ENCODE results near the gene IMPDH1. TPM values are rescaled to one million over a fixed set of nuclear protein-coding genes. Genes with fewer than 3 reads are reported as not detected.

IMPDH1 gene
- total RNA-seq, 2 experiments from 2014 or later = 44.3 to 45.9 TPM

GRCh38 chr7:128450913-128451312 lies 41.1 kb upstream of the IMPDH1 start:
- H3K4me3 Mint-ChIP-seq = no peak overlapping the region

DNA sequence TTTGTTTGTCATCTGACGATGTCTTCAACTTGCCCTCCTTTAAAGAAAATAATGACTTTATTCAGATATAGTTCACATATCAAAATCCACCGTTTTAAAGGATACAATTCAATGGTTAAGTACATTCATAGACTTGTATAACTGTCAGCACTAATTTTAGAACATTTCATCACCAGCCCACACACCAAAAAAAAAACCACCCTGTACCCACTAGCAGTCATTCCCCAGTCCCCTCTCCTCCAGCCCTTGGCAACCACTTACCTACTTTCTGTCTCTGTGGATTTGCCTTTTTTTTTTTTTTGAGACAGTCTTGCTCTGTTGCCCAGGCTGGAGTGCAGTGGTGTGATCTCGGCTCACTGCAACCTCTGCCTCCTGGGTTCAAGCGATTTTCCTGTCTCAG lies 40.6 kb upstream of the IMPDH1 start:
- Mint-ChIP-seq H3K4me1 (ENCODE audit: low read depth) (peaks cover 29% of the 10 kb centered on the region), H3K9me3 (no peaks in the 10 kb centered on the region), H3K27ac (no peak overlapping the region), H3K4me3 (no peak overlapping the region), H3K27me3 (ENCODE audit: low read depth) (peaks cover 8% of the 10 kb centered on the region), H3K36me3 (ENCODE audit: low read depth) (no peaks in the 10 kb centered on the region)
- intact Hi-C loops (cut with micrococcal nuclease) = loop anchor here (10.0 kb wide), 1 partner anchor 1056 kb away; the partner anchor contains the start of gene ZNF800
- CTCF ChIA-PET = interaction anchor here (0.8 to 1.6 kb wide), 2 partner anchors 11 to 41 kb away, joined by 3 to 4 read pairs; no protein-coding TSS in a partner anchor
- DNase-seq = no peak

More at GRCh38 chr7:128450913-128451312, 41.1 kb upstream of the IMPDH1 start:
- Mint-ChIP-seq H3K9me3 (no peaks in the 10 kb centered on the region), H3K36me3 (ENCODE audit: low read depth) (no peaks in the 10 kb centered on the region), H3K27me3 (ENCODE audit: low read depth) (peaks cover 8% of the 10 kb centered on the region), H3K4me1 (ENCODE audit: low read depth) (peaks cover 29% of the 10 kb centered on the region), H3K27ac (no peak overlapping the region)
- DNase-seq = no peak
- intact Hi-C loops (cut with micrococcal nuclease) = loop anchor here (10.0 kb wide), 1 partner anchor 1056 kb away; the partner anchor contains the start of gene ZNF800
- CTCF ChIA-PET = interaction anchor here (0.6 to 7.9 kb wide), 3 partner anchors 16 to 52 kb away, joined by 3 to 86 read pairs (median 3); no protein-coding TSS in a partner anchor

- Mint-ChIP-seq H3K36me3 (ENCODE audit: low read depth) (no peaks in the 10 kb centered on the region), H3K27me3 (ENCODE audit: low read depth) (peaks cover 8% of the 10 kb centered on the region), H3K27ac (no peak overlapping the region), H3K4me1 (ENCODE audit: low read depth) (peaks cover 24% of the 10 kb centered on the region), H3K9me3 (no peaks in the 10 kb centered on the region), H3K4me3 (no peak overlapping the region)
- CTCF ChIA-PET = interaction anchor here (1.0 to 1.6 kb wide), 4 partner anchors 11 to 24 kb away, joined by 3 to 8 read pairs (median 5); no protein-coding TSS in a partner anchor
- intact Hi-C loops (cut with micrococcal nuclease) = no loop called here
- no peak for DNase-seq
Observed at GRCh38 chr7:128448751-128449302, 39.0 kb upstream of the IMPDH1 start.

- Mint-ChIP-seq H3K4me3 (no peak overlapping the region), H3K9me3 (no peaks in the 10 kb centered on the region), H3K4me1 (ENCODE audit: low read depth) (peaks cover 24% of the 10 kb centered on the region), H3K36me3 (ENCODE audit: low read depth) (no peaks in the 10 kb centered on the region), H3K27ac (no peak overlapping the region), H3K27me3 (ENCODE audit: low read depth) (peaks cover 8% of the 10 kb centered on the region)
- CTCF ChIA-PET = interaction anchor here (1.1 to 1.4 kb wide), 4 partner anchors 9 to 23 kb away, joined by 3 to 8 read pairs (median 5); no protein-coding TSS in a partner anchor
- intact Hi-C loops (cut with micrococcal nuclease) = no loop called here
- DNase-seq = no peak
Observed at GRCh38 chr7:128447941-128448564, 38.3 kb upstream of the IMPDH1 start.

- H3K36me3 Mint-ChIP-seq (ENCODE audit: low read depth) = no peaks in the 10 kb centered on the region
- CTCF ChIA-PET = interaction anchor here (1.2 to 13.7 kb wide), 4 partner anchors 9 to 18 kb away, joined by 3 to 138 read pairs (median 4); no protein-coding TSS in a partner anchor
- peaks cover 9% of the 10 kb centered on the region for H3K4me1 Mint-ChIP-seq (ENCODE audit: low read depth)
- no peak overlapping the region for H3K4me3 Mint-ChIP-seq
- intact Hi-C loops (cut with micrococcal nuclease) = no loop called here
- H3K27ac Mint-ChIP-seq = no peak overlapping the region
- H3K27me3 Mint-ChIP-seq (ENCODE audit: low read depth) = no peaks in the 10 kb centered on the region
- no peak for DNase-seq
- no peaks in the 10 kb centered on the region for H3K9me3 Mint-ChIP-seq
Observed at GRCh38 chr7:128446306-128446705, 36.5 kb upstream of the IMPDH1 start.

DNA sequence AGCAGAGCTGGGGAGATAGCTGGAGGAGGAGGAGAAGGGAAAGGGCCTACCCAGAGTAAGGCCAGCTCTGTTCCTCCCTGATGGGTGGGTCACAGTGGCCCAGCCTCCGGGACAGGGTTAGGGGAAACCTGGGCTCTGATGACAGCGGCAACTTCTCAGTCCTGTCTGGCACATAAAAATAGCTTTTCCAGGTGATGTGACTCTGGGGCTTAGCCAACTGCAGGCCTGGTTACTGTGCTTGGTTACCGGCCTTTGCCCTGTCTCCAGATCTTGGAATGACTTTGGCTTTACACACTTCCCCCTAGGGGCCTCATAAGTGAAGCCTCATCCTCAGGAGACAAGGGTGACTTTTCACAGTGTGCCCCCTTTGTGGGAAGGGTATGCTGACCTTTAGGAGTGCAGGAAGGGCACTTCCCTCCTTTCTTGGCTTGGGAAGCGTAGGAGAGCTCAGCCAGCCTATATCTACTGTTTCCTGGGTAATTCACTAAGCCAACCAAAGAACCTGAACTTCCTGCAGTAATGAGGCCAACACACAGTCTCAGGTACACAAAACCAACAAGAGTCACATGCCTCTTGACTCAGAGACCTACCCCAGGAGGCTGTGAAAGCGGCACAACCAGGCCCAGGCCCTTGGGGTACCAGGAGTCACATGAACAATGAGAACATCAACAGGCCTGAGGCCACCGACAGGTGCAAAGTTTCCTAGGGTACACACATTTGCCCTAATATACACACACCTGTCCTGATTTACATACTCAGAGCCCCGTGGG lies 34.2 kb upstream of the IMPDH1 start:
- DNase-seq = no peak
- Mint-ChIP-seq H3K27me3 (ENCODE audit: low read depth) (no peaks in the 10 kb centered on the region), H3K36me3 (ENCODE audit: low read depth) (no peaks in the 10 kb centered on the region), H3K27ac (no peak overlapping the region), H3K9me3 (no peaks in the 10 kb centered on the region), H3K4me1 (ENCODE audit: low read depth) (peaks cover 3% of the 10 kb centered on the region), H3K4me3 (no peak overlapping the region)
- intact Hi-C loops (cut with micrococcal nuclease) = no loop called here
- CTCF ChIA-PET = interaction anchor here (0.6 to 13.7 kb wide), 7 partner anchors 9 to 440 kb away, joined by 3 to 138 read pairs (median 4); partner anchors contain the start of gene HILPDA

DNA sequence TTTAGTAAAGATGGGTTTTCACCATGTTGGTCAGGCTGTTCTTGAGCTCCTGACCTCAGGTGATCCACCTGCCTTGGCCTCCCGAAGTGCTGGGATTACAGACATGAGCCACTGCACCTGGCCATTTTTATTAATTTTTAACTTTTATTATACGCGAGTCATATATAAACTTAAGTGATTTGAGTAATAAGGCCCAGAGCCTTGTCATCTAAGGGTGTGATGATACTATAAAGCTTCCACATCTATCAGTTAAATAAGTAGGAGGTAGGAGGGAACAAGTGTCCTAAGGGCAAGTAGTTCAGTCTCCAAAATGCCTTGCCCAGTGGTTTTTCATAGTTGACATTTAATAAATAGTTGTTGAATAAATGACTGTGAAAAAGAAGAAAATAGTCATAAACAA lies 32.6 kb upstream of the IMPDH1 start:
- no peaks in the 10 kb centered on the region for H3K36me3 Mint-ChIP-seq (ENCODE audit: low read depth)
- H3K27ac Mint-ChIP-seq = no peak overlapping the region
- no peak overlapping the region for H3K4me3 Mint-ChIP-seq
- no peaks in the 10 kb centered on the region for H3K9me3 Mint-ChIP-seq
- H3K27me3 Mint-ChIP-seq (ENCODE audit: low read depth) = no peaks in the 10 kb centered on the region
- DNase-seq = no peak
- intact Hi-C loops (cut with micrococcal nuclease) = no loop called here
- H3K4me1 Mint-ChIP-seq (ENCODE audit: low read depth) = peaks cover 3% of the 10 kb centered on the region
- CTCF ChIA-PET = interaction anchor here (3.3 to 13.7 kb wide), 2 partner anchors 14 to 18 kb away, joined by 23 to 138 read pairs; no protein-coding TSS in a partner anchor

GRCh38 chr7:128437426-128438332 lies 27.9 kb upstream of the IMPDH1 start:
- DNase-seq = no peak

DNA sequence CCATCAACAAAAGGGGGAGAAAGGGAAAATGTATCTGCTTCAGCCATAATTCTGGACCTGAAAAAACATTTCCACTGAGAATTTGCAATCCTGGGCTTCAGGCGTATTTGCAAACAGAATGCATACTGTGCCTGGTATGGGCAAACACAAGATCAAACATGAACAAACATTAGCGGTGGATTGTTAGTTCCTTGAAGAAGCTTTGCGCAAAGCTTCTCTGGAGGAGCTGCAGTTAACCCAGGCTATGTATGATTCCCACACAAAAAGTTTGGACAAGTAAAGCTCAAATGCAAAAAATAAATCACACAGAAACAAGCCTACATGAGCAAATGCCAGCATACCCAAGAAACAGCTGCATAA lies 25.5 kb upstream of the IMPDH1 start:
- no peaks in the 10 kb centered on the region for H3K4me1 Mint-ChIP-seq (ENCODE audit: low read depth)
- CTCF ChIA-PET = interaction anchor here (0.8 to 13.7 kb wide), 5 partner anchors 7 to 39 kb away, joined by 3 to 138 read pairs (median 5); no protein-coding TSS in a partner anchor
- no peaks in the 10 kb centered on the region for H3K9me3 Mint-ChIP-seq
- H3K36me3 Mint-ChIP-seq (ENCODE audit: low read depth) = no peaks in the 10 kb centered on the region
- no peak overlapping the region for H3K27ac Mint-ChIP-seq
- intact Hi-C loops (cut with micrococcal nuclease) = no loop called here
- no peak overlapping the region for H3K4me3 Mint-ChIP-seq
- peaks cover 2% of the 10 kb centered on the region for H3K27me3 Mint-ChIP-seq (ENCODE audit: low read depth)
- DNase-seq = no peak

More at GRCh38 chr7:128437426-128438332, 27.9 kb upstream of the IMPDH1 start:
- Mint-ChIP-seq H3K4me1 (ENCODE audit: low read depth) (no peaks in the 10 kb centered on the region), H3K27ac (no peak overlapping the region), H3K9me3 (no peaks in the 10 kb centered on the region), H3K36me3 (ENCODE audit: low read depth) (no peaks in the 10 kb centered on the region), H3K4me3 (no peak overlapping the region), H3K27me3 (ENCODE audit: low read depth) (no peaks in the 10 kb centered on the region)
- CTCF ChIA-PET = interaction anchor here (0.6 to 13.7 kb wide), 8 partner anchors 9 to 93 kb away, joined by 3 to 138 read pairs (median 5); no protein-coding TSS in a partner anchor
- intact Hi-C loops (cut with micrococcal nuclease) = no loop called here

- Mint-ChIP-seq H3K4me3 (no peak overlapping the region), H3K27ac (no peak overlapping the region), H3K9me3 (no peaks in the 10 kb centered on the region), H3K4me1 (ENCODE audit: low read depth) (no peaks in the 10 kb centered on the region), H3K27me3 (ENCODE audit: low read depth) (peaks cover 3% of the 10 kb centered on the region), H3K36me3 (ENCODE audit: low read depth) (no peaks in the 10 kb centered on the region)
- CTCF ChIA-PET = interaction anchor here (0.6 to 13.7 kb wide), 6 partner anchors 6 to 40 kb away, joined by 3 to 138 read pairs (median 6); no protein-coding TSS in a partner anchor
- no peak for DNase-seq
- intact Hi-C loops (cut with micrococcal nuclease) = no loop called here
Observed at GRCh38 chr7:128434413-128435326, 24.9 kb upstream of the IMPDH1 start.

All from activated naive CD4-positive, alpha-beta T cell treated with anti-CD3 and anti-CD28 coated beads for 36 hours (primary cell).